ENCODE results near the gene SLC2A4RG.

SLC2A4RG gene

DNA sequence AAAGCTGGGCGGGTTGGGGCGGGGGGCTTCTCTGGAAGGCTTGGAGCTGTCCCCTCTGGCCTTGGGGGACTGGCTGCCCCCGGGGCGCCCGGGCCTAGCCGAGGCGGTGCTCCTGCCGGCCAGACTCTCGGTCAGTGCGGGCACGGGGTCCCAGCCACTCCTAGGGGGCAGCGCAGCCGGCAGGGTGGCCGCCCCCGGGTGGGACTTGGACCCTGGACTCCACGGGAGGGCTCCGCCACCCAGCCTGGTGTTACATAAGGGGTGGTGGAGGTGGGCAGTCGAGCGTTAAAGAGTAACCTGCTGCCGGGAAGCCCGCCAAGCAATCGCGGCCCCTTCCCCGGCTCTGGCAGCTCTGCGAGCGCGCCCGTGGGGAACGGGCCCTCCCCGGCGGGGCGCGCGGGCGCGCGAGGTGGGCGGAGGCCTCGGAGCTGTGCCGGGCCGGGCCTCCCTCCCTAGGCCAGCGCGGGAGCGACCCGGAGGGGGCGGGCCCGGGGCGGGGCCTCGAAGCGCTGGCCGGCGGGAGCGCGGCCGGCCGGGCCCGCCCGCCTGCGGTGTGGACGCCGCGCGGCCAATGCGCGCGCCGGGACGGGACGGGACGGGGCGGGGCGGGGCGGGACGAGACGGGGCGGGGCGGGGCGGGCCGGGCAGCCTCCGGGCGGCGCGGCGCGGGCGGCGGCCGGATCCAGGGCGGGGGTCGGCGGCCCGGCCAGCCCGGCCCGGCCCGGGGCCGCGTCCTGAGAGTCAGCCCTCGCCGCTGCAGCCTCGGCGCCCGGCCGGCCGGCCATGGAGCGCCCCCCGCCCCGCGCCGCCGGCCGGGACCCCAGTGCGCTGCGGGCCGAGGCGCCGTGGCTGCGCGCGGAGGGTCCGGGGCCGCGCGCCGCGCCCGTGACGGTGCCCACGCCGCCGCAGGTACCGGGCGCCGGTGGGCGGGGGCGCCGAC lies at the start of gene SLC2A4RG:
TSS of gene SLC2A4RG (plus strand) at position 647 of the 940 bp plus-strand sequence. CDS start at position 784, 137 bp downstream.
- DNase-seq: no peak

- DNase-seq: no peak
Measured at GRCh38 chr20:63690003-63690897, 49.3 kb upstream of the SLC2A4RG start.

DNA sequence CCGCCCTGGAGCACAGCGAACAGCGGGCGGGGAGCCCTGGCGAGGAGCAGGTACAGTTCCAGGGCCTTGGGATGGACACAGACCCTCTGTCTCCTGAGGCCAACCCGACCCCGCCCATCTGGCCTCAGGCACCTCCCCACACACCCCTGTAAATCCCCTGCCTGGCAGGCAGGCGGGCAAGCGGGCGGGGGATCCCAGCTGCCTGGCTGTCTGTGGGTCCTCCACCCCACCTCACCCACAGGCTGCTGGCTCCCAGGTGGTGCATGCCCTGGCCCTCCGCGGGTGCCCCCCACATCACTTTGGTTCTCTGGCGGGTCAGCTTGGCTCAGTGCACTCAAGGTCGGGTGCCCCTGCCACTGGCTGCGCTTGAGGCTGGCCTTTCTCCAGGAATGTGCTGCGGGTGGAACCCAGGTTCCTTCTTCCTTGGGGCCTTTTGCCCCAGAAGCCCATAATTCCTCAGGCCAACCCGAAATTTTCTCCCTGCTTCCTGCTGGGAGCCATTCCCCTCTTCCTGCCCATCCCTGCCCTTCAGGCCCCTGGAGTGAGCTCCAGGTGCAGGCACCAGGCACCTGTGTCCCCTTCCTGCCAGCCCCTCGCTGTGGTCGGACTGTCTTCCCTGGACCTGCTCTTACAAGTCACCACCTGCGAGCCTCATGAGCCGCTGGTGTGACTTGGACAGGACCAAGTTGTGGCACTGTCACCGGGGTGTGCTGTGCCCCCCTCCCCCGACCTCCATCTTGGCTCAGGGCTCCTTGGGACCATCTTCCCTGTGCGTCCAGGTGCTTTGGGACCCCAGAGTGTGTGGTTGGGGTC lies 48.5 kb upstream of the SLC2A4RG start:
- no peak for DNase-seq

DNA sequence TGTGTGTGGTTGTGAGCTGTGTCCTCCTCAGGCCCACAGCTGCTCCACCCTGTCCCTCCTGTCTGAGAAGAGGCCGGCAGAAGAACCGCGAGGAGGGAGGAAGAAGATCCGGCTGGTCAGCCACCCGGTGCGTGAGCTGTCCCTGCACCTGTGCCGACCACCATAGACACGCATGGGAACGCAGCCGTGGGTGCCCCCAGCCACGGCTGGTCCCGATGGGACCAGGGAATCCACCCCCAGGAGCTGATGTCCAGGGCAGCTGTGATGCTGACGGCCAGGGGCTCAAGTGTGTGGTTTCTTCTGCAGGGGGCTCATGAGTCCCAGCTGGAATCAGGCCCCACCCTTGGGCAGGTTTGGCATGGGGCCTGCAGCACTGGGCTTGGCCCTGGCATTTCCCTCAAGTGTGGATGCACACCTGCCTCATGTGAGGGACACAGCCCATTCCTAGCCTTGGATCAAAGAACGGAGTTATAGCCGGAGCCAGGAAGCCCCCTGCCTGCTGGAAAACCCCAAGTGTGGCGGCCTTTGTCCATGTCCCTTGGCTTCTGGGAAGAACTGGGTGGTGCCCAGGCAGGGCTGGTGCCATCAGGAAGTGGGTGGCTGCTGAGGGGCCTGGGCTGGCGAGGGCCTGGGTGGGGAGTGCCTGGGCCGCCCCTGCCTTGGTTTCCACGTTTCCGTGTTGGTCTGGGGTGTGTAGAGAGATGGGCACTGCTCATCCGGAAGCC lies 47.7 kb upstream of the SLC2A4RG start:
- DNase-seq: no peak

DNA sequence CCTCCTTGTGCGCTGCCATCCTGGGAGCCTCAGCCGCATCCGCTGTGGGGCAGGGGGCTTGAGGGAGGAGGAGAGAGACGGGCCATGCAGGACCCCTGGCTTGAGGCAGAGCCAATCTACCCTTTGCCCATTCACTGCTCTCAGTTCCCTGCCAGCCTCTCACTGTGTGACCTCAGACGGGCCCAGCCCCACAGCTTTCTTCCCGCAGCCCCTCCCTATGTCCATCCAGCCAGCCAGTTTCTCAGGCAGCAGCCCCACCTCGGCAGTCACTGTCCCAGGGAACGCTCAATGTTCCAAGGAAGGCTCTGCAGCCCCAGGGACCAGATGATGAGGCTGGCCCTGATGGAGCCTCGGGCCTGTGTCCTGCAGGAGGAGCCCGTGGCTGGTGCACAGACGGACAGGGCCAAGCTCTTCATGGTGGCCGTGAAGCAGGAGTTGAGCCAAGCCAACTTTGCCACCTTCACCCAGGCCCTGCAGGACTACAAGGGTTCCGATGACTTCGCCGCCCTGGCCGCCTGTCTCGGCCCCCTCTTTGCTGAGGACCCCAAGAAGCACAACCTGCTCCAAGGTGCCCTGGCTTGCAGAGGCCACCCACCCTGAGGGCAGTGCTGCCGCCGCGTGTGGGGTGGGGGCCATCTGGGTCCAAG lies 47.0 kb upstream of the SLC2A4RG start:
- DNase-seq: no peak

DNA sequence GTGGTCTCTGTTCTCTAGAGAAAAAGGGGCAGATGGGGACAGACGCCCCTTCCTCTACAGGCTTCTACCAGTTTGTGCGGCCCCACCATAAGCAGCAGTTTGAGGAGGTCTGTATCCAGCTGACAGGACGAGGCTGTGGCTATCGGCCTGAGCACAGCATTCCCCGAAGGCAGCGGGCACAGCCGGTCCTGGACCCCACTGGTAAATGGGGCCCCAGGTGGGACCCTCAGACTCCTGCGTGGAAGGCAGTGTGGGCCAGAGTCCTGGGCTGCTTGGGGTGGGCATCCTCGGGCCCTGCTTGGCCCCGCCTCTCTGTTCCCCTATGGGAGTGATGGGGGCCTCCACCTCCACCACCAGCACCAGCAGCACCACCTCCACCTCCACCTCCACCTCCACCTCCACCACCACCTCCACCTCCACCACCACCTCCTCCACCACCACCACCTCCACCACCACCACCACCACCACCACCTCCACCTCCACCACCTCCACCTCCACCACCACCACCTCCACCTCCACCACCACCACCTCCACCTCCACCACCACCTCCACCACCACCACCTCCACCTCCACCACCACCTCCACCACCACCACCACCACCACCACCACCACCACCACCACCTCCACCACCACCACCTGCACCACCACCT lies 46.4 kb upstream of the SLC2A4RG start:
- no peak for DNase-seq

DNA sequence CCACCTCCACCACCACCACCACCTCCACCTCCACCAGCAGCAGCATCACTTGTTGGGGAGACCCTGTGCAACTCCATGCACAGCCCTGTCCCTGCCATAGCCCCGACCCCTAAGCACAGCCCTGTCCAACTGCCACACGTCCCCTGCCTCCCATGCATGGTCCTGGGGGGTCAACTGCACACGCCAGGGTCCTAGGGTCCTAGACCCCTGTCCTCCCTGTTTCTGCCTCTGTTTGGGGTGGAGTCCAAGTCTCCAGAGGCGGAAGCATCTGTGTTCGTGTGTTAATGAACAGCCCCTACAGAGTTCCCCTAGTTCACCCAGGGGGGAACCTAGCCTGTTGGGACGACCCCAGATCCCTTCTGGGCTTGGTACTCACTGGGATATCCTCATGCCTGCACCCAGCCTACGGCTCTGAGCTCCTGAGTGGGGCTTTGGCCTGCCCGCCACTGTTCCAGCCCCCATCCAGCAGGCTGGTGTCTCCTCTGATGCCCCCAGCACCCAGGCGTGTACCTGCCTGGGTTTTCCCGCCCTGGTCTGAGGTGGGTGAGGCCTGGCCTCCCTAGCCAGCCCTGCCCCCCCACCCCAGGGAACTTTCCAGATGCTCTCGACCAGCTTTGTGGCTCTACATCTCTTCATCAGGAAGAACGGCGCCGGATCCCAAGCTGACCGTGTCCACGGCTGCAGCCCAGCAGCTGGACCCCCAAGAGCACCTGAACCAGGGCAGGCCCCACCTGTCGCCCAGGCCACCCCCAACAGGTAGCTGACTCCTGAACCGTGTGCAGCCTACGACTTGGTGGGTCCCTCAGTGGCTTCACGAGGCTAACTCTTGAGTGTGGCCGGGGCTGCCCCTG lies 45.6 kb upstream of the SLC2A4RG start:
- no peak for DNase-seq

DNA sequence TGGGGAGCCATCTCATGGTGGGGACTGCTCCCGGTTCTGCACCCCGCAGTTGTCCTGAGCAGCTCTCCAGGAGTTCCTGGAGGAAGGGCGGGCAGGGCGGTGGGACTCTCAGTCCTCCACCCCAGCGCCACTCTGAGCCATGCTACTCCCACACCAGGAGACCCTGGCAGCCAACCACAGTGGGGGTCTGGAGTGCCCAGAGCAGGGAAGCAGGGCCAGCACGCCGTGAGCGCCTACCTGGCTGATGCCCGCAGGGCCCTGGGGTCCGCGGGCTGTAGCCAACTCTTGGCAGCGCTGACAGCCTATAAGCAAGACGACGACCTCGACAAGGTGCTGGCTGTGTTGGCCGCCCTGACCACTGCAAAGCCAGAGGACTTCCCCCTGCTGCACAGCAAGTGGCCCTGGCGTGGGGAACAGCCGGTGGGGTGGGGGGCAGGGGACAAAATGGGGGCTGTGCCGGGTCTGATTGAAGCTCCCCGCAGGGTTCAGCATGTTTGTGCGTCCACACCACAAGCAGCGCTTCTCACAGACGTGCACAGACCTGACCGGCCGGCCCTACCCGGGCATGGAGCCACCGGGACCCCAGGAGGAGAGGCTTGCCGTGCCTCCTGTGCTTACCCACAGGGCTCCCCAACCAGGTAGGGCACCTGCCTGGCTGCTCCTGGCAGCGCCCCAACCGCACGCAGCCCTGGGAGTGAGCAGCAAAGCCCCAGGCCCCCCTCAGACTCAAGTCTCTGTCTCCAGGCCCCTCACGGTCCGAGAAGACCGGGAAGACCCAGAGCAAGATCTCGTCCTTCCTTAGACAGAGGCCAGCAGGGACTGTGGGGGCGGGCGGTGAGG lies 44.8 kb upstream of the SLC2A4RG start:
- no peak for DNase-seq

DNA sequence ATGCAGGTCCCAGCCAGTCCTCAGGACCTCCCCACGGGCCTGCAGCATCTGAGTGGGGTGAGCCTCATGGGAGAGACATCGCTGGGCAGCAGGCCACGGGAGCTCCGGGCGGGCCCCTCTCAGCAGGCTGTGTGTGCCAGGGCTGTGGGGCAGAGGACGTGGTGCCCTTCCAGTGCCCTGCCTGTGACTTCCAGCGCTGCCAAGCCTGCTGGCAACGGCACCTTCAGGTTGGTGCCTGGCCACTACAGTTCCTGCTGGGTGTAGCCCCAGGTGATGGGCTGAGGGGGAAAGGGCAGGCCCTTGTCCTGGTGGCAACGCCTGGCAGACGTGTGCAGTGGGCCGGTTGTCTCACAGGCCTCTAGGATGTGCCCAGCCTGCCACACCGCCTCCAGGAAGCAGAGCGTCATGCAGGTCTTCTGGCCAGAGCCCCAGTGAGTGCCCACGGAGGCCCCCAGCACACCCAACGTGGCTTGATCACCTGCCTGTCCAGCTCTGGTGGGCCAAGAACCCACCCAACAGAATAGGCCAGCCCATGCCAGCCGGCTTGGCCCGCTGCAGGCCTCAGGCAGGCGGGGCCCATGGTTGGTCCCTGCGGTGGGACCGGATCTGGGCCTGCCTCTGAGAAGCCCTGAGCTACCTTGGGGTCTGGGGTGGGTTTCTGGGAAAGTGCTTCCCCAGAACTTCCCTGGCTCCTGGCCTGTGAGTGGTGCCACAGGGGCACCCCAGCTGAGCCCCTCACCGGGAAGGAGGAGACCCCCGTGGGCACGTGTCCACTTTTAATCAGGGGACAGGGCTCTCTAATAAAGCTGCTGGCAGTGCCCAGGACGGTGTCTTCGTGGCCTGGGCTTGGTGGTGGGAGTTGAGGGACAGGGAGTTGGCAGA lies 43.9 kb upstream of the SLC2A4RG start:
- no peak for DNase-seq

DNA sequence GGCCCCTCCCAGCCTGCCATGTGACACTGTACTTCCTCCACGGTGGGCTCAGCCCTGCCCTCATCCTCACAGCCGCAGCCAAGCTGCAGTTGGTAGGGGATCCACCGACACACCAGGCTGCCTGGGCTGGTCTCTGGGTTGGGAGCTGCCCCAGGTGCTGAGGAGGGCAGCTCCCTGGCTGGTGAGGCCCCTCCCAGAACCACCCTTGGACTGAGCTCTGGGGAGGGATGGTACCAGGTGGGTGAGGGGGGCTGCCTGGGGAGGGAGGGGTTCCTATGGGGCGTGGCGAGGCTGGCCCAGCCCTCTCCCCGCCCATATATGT lies 43.3 kb upstream of the SLC2A4RG start:
- no peak for DNase-seq

DNA sequence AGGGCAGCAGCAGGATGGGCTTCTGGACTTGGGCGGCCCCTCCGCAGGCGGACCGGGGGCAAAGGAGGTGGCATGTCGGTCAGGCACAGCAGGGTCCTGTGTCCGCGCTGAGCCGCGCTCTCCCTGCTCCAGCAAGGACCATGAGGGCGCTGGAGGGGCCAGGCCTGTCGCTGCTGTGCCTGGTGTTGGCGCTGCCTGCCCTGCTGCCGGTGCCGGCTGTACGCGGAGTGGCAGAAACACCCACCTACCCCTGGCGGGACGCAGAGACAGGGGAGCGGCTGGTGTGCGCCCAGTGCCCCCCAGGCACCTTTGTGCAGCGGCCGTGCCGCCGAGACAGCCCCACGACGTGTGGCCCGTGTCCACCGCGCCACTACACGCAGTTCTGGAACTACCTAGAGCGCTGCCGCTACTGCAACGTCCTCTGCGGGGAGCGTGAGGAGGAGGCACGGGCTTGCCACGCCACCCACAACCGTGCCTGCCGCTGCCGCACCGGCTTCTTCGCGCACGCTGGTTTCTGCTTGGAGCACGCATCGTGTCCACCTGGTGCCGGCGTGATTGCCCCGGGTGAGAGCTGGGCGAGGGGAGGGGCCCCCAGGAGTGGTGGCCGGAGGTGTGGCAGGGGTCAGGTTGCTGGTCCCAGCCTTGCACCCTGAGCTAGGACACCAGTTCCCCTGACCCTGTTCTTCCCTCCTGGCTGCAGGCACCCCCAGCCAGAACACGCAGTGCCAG lies 42.8 kb upstream of the SLC2A4RG start, which contains the start of gene TNFRSF6B:
TSS of gene TNFRSF6B (plus strand) at position 25 of the 729 bp plus-strand sequence. CDS start at position 141, 116 bp downstream.
- DNase-seq: no peak

GRCh38 chr20:63697357-63697867 lies 42.2 kb upstream of the SLC2A4RG start:
- DNase-seq: no peak

GRCh38 chr20:63697868-63698545 lies 41.6 kb upstream of the SLC2A4RG start:
- DNase-seq: no peak

DNA sequence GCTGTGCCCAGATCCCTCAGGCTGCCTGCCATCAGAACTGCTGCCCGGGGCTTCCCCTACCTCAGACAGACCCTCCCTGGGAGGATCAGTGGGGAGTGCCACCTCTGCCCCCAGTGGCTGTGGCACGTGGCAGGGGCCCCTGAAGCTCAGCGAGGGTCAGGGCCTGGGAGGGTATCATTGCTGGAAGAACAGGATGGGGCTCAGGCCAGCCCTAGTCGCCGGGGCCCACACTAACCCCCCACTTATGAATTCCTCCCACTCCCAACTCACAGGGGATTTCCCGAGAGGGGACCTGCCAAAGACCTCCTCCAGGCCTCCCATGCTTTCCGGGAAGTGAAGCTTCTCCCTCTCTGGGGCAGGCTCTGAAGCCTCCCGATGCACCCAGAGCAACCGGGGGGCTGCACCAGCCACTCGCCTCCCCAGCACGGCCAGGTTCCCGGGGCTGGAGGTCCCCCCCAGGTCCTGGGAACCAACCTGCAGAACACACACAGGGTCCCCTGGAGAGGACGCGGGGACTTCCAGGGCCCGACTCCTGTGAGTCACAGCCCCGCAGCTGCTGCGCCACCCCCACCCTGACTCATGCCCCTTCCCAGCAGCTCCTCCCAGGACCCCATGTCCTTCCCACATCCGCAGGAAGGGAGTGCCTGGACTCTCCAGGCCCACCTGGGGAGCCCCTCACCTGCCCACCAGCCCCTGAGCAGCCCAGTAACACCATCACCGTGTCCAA lies 40.7 kb upstream of the SLC2A4RG start:
- DNase-seq: no peak

DNA sequence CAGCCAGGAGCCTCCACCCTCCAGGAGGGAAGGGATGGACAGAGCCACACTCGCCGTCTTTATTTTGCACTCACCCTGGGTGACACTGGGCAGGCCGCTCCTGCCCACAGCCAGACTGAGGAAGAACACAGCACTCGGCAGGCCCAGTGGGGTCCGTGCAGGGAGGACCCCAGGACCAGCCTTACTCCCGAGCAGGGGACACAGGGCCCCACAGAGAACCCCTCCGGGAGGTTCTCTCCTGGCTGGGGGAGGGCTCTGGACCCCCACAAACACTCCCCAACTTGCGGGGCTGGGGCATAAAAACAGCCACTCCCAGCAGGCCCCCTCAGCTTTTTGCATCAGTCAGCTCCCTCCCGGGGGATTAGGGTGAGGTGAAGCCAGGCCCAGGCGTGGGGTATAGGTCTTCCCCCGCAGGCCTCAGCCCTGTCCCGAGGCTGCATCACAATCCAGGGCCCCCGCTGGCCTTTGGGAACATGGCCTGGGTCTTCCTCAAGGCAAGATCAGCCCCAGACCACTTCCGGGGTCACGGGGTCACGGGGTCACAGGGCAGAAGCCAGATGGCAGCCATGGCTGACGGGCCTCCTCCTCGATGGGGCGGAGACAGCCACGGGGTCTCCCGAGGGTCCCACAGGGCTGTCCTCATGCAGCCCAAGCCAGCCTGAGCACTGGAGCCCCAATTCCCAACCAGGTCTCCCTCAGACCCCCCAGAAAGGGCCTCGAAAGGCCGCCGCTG lies 39.9 kb upstream of the SLC2A4RG start:
- no peak for DNase-seq
